AG09319 (cell line): Measurements from ENCODE around the gene PLEKHM3.

Experiments
- DNase-seq: peaks from one replicate; pipeline ENCODE4 v3.0.0-alpha.2; 2010; ENCODE audit warnings: low read depth; ENCODE audit errors: extremely low read depth
- CTCF ChIP-seq: IDR thresholded peaks from 2 replicates; pipeline ENCODE4 v1.5.1; 2011; ENCODE audit warnings: low read depth, mild to moderate bottlenecking, inconsistent platforms, low read length, moderate library complexity

Gene PLEKHM3

GRCh38 chr2:207810200-207810788, 215.0 kb downstream of the PLEKHM3 start:
- TF ChIP-seq CTCF, result no peak
- no peak for DNase-seq

GRCh38 chr2:207808119-207808518, 217.2 kb downstream of the PLEKHM3 start:
- TF ChIP-seq CTCF, result no peak
- no peak for DNase-seq

- no peak for DNase-seq
- no peak for TF ChIP-seq CTCF
Observed at GRCh38 chr2:207807516-207807915, 217.8 kb downstream of the PLEKHM3 start.

- TF ChIP-seq CTCF, result no peak
- DNase-seq, result no peak
Observed at GRCh38 chr2:207805566-207806226, 219.6 kb downstream of the PLEKHM3 start.

GRCh38 chr2:207802650-207803049, 222.7 kb downstream of the PLEKHM3 start:
- no peak for DNase-seq
- no peak for TF ChIP-seq CTCF

GRCh38 chr2:207801259-207801658, 224.1 kb downstream of the PLEKHM3 start:
- DNase-seq, result no peak
- TF ChIP-seq CTCF, result no peak

GRCh38 chr2:207796585-207797350, 228.6 kb downstream of the PLEKHM3 start:
- no peak for TF ChIP-seq CTCF
- DNase-seq, result no peak
